PC-9 (cell line): ENCODE results near the gene CTNNBL1.

ENCODE experiments used
- CTCF ChIP-seq: fragments of 200-600 bp; sonication (generic); conservative IDR thresholded peaks from 2 replicates; pipeline ENCODE4 v1.6.1; 2017; ENCODE audit warnings: mixed run types, antibody characterized with exemption, mild to moderate bottlenecking, moderate library complexity
- EZH2 ChIP-seq: fragments of 200-600 bp; sonication (generic); IDR thresholded peaks from 2 replicates; pipeline ENCODE4 v1.8.0; 2017; ENCODE audit warnings: antibody characterized with exemption, low read depth

GRCh38 chr20:37657924-37658804 is 35.7 kb upstream of the CTNNBL1 start:
- no peak for TF ChIP-seq CTCF
- TF ChIP-seq EZH2: no peak
